Type B pancreatic cell (in vitro differentiated cells): ENCODE data around the gene DPM1. TPM values are rescaled to one million over a fixed set of nuclear protein-coding genes. Genes with fewer than 3 reads are reported as not detected.

ENCODE experiments used
- DNase-seq: peaks from one replicate; pipeline ENCODE4 v3.0.0; 2021; ENCODE audit warnings: mixed read lengths; ENCODE audit not compliant: unreplicated experiment; ENCODE audit errors: extremely low spot score
- H3K27ac Mint-ChIP-seq: 2 replicates; pipeline ENCODE4 v1.8.0; 2021; ENCODE audit warnings: mild to moderate bottlenecking, mixed read lengths
- H3K27me3 Mint-ChIP-seq: 2 replicates; pipeline ENCODE4 v1.8.0; 2021; ENCODE audit warnings: mixed read lengths
- H3K36me3 Mint-ChIP-seq: 2 replicates; pipeline ENCODE4 v1.8.0; 2021; ENCODE audit warnings: mixed read lengths
- H3K4me1 Mint-ChIP-seq: one replicate; pipeline ENCODE4 v1.8.0; 2021; ENCODE audit warnings: mixed read lengths; ENCODE audit not compliant: unreplicated experiment
- H3K4me3 Mint-ChIP-seq: 2 replicates; pipeline ENCODE4 v1.8.0; 2021; ENCODE audit warnings: mild to moderate bottlenecking, mixed read lengths
- H3K9me3 Mint-ChIP-seq: 2 replicates; pipeline ENCODE4 v1.8.0; 2021; ENCODE audit warnings: mixed read lengths
- total RNA-seq: library from RNA; stranded (reverse); gene quantifications from 2 replicates; pipeline ENCODE4 v1.2.1, GENCODE V29; 2021; ENCODE audit warnings: low replicate concordance
- TF ChIP-seq, protein P1 (sequence below): fragments of 200-600 bp; sonication (generic); conservative IDR thresholded peaks from 2 replicates; pipeline ENCODE4 v1.5.0; 2021; ENCODE audit warnings: antibody characterized with exemption, mild to moderate bottlenecking

DPM1 gene
- total RNA-seq, 1 donor from 2014 or later, result 36.2 TPM

DNA sequence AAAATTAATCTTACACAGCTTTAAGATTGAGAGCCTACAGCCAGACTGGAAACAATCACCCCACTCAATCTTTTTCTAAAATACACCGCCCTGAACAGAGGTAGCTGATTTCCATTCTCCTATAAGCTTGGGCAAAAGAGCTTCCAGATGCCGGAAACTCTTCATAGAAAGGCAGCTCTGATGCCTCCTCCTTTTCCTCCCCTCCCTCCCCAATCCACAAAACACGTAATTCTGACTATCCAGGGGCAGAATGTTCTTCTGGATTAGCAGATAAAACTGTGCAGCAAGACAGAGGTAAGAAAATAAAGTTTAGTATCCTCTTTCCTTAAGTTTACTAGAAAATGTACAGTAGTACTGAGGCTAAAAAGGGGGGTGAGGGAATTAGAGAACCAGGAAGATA lies 42.9 kb downstream of the DPM1 start:
- DNase-seq, result no peak
- TF ChIP-seq, protein P1, sequence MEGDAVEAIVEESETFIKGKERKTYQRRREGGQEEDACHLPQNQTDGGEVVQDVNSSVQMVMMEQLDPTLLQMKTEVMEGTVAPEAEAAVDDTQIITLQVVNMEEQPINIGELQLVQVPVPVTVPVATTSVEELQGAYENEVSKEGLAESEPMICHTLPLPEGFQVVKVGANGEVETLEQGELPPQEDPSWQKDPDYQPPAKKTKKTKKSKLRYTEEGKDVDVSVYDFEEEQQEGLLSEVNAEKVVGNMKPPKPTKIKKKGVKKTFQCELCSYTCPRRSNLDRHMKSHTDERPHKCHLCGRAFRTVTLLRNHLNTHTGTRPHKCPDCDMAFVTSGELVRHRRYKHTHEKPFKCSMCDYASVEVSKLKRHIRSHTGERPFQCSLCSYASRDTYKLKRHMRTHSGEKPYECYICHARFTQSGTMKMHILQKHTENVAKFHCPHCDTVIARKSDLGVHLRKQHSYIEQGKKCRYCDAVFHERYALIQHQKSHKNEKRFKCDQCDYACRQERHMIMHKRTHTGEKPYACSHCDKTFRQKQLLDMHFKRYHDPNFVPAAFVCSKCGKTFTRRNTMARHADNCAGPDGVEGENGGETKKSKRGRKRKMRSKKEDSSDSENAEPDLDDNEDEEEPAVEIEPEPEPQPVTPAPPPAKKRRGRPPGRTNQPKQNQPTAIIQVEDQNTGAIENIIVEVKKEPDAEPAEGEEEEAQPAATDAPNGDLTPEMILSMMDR, result no peak
- peaks cover 61% of the 10 kb centered on the region for H3K4me1 Mint-ChIP-seq
- peaks cover 20% of the 10 kb centered on the region for H3K36me3 Mint-ChIP-seq
- H3K4me3 Mint-ChIP-seq, result no peak overlapping the region
- H3K27me3 Mint-ChIP-seq, result no peaks in the 10 kb centered on the region
- H3K9me3 Mint-ChIP-seq, result no peaks in the 10 kb centered on the region
- peak overlapping the region; percentile 16 for H3K27ac Mint-ChIP-seq

DNA sequence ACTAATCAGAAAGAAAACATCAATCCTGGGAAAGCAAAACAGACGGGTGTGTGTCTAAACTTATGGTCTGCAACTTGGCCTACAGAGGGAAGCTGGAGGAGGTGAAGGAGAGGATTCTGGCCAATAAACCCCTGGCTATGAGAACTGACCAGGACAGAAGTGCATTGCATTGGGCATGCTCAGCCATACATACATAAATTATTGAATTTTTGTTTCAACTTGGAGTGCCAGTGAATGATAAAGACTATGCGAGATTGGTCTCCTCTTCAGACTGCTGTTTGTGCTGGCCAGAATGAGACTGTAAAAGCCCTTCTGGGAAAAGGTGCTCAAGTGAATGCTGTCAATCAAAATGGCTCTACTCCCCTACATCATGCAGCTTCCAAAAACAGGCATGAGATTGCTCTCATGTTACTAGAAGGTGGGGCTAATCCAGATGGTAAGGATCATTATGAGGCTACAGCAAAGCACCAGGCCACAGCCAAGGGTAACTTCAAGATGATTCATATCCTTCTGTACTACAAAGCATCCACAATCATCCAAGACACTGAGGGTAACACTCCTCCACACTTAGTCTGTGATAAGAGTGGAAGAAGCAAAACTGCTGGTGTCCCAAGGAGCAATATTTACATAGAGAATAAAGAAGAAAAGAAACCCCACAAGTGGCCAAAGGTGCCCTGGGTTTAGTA lies 44.5 kb downstream of the DPM1 start:
- H3K27ac Mint-ChIP-seq, result peak overlapping the region; percentile 13
- no peak overlapping the region for H3K4me3 Mint-ChIP-seq
- TF ChIP-seq, protein P1, result no peak
- no peaks in the 10 kb centered on the region for H3K27me3 Mint-ChIP-seq
- peaks cover 63% of the 10 kb centered on the region for H3K4me1 Mint-ChIP-seq
- no peak for DNase-seq
- H3K9me3 Mint-ChIP-seq, result no peaks in the 10 kb centered on the region
- H3K36me3 Mint-ChIP-seq, result peaks cover 25% of the 10 kb centered on the region

DNA sequence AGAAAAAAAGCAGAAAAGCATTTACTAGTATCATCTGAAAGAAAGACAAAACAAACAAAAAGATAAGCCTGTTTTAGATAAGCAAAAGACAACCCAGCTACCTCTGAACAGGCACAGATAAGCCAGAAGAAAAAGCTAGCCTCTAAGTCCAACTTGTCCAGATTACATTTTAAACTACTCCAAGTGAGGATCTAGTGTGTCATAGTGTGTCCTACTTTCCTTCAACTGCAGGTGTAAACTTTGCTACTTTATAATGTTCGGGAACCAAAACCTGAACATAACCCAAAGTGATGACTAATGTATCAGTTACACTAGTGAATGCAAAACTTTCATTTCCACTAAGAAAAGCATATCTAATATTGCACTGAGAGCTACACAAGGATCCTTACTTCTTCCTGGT lies 46.6 kb downstream of the DPM1 start:
- no peak for DNase-seq
- H3K9me3 Mint-ChIP-seq, result no peaks in the 10 kb centered on the region
- peaks cover 27% of the 10 kb centered on the region for H3K36me3 Mint-ChIP-seq
- peak overlapping the region; percentile 3 for H3K4me3 Mint-ChIP-seq
- TF ChIP-seq, protein P1, result no peak
- H3K27me3 Mint-ChIP-seq, result no peaks in the 10 kb centered on the region
- H3K4me1 Mint-ChIP-seq, result peaks cover 52% of the 10 kb centered on the region
- peak overlapping the region; percentile 47 for H3K27ac Mint-ChIP-seq

DNA sequence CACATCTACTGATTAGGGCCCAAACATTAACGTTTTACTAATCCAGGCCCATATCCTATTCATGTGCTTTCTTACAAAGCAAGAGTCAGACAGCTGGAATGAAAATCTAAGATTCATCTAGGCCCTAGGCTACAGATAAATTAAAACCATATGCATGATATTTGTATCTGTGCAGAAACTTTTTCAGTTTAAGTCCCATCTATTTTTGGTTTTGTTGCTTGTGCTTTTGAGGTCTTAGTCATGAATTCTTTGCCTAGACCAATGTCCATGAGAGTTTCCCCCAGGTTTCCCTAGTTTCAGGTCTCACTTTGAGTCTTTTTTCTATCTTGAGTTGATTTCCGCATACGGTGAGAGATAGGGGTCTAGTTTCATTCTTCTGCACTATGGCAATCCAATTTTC lies 47.3 kb downstream of the DPM1 start:
- Mint-ChIP-seq H3K4me1 (peaks cover 46% of the 10 kb centered on the region), H3K9me3 (no peaks in the 10 kb centered on the region), H3K4me3 (peak overlapping the region; percentile 4), H3K27me3 (no peaks in the 10 kb centered on the region), H3K27ac (peak overlapping the region; percentile 47), H3K36me3 (peaks cover 27% of the 10 kb centered on the region)
- TF ChIP-seq, protein P1, result no peak
- no peak for DNase-seq

DNA sequence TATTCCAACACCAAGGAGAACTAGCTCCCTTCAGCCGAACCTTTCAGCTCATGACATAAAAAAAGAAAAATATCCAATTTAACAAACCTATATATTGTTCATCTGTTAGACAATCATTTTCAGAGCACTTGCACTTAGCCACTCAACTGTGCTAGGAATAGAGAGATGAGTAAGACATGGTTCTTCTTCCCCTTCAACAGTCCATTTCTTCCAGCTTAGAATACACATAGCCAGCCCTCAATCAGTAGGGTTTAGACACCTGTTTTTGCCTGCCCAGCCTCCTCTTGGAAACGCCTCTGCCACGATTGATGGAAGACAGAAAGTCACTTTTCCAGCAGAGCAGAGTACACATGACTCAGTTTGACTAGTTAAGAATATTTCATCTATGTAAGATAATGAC lies 48.9 kb downstream of the DPM1 start:
- peak overlapping the region; percentile 8 for H3K27ac Mint-ChIP-seq
- peaks cover 25% of the 10 kb centered on the region for H3K36me3 Mint-ChIP-seq
- H3K9me3 Mint-ChIP-seq, result no peaks in the 10 kb centered on the region
- H3K27me3 Mint-ChIP-seq, result no peaks in the 10 kb centered on the region
- H3K4me3 Mint-ChIP-seq, result no peak overlapping the region
- no peak for DNase-seq
- H3K4me1 Mint-ChIP-seq, result peaks cover 36% of the 10 kb centered on the region
- TF ChIP-seq, protein P1, result no peak
